ENCODE results near the gene BEX1. TPM values are rescaled to one million over a fixed set of nuclear protein-coding genes. Genes with fewer than 3 reads are reported as not detected.
"Not testable (repeated sequence)": the region's sequence is repeated elsewhere in the genome, so short reads cannot be mapped to it uniquely, and the experiment has no call there.

BEX1 gene
- total RNA-seq (2014; rRNA removed; shearing (Covaris generic)): 22.1 and 35.8 TPM in 2 replicates

- peak; percentile 32 for DNase-seq (ENCODE audit: low spot score)
Measured at GRCh38 chrX:103063918-103064434, at the start of gene BEX1. Gene BEX1 (minus strand): TSS chrX:103064171. CDS start chrX:103063274, 897 bp downstream.

GRCh38 chrX:103109497-103109896 is 45.5 kb upstream of the BEX1 start:
- DNase-seq (ENCODE audit: low spot score): not testable (repeated sequence)

- DNase-seq (ENCODE audit: low spot score): no peak
Measured at GRCh38 chrX:103107836-103108235, 43.9 kb upstream of the BEX1 start.

GRCh38 chrX:103107227-103107737 is 43.3 kb upstream of the BEX1 start:
- DNase-seq (ENCODE audit: low spot score): not testable (repeated sequence)

- DNase-seq (ENCODE audit: low spot score): not testable (repeated sequence)
Measured at GRCh38 chrX:103104370-103104769, 40.4 kb upstream of the BEX1 start.

- DNase-seq (ENCODE audit: low spot score): not testable (repeated sequence)
Measured at GRCh38 chrX:103103866-103104265, 39.9 kb upstream of the BEX1 start.

GRCh38 chrX:103101299-103102042 is 37.5 kb upstream of the BEX1 start:
- peak; percentile 49 for DNase-seq (ENCODE audit: low spot score)

GRCh38 chrX:103100484-103100883 is 36.5 kb upstream of the BEX1 start:
- DNase-seq (ENCODE audit: low spot score): no peak

- peak; percentile 4 for DNase-seq (ENCODE audit: low spot score)
Measured at GRCh38 chrX:103099691-103100090, 35.7 kb upstream of the BEX1 start.

GRCh38 chrX:103098488-103098887 is 34.5 kb upstream of the BEX1 start:
- no peak for DNase-seq (ENCODE audit: low spot score)

GRCh38 chrX:103092942-103093341 is 29.0 kb upstream of the BEX1 start, which contains the start of gene NXF3:
Gene NXF3 (minus strand): TSS chrX:103093143. CDS start chrX:103093023, 120 bp downstream.
- DNase-seq (ENCODE audit: low spot score): no peak

GRCh38 chrX:103081051-103081450 is 17.1 kb upstream of the BEX1 start:
- DNase-seq (ENCODE audit: low spot score): no peak

GRCh38 chrX:103073467-103073866 is 9.5 kb upstream of the BEX1 start:
- peak; percentile 42 for DNase-seq (ENCODE audit: low spot score)

GRCh38 chrX:103066606-103067005 is 2.6 kb upstream of the BEX1 start:
- peak; percentile 1 for DNase-seq (ENCODE audit: low spot score)

- peak; percentile 14 for DNase-seq (ENCODE audit: low spot score)
Measured at GRCh38 chrX:103063191-103063845, 653 bp downstream of the BEX1 start.

- no peak for DNase-seq (ENCODE audit: low spot score)
Measured at GRCh38 chrX:103061486-103061885, 2.5 kb downstream of the BEX1 start.

- no peak for DNase-seq (ENCODE audit: low spot score)
Measured at GRCh38 chrX:103056902-103057301, 7.1 kb downstream of the BEX1 start.

GRCh38 chrX:103052625-103053024 is 11.3 kb downstream of the BEX1 start:
- DNase-seq (ENCODE audit: low spot score): no peak

GRCh38 chrX:103051260-103051789 is 12.6 kb downstream of the BEX1 start:
- no peak for DNase-seq (ENCODE audit: low spot score)

GRCh38 chrX:103033371-103033770 is 30.6 kb downstream of the BEX1 start:
- not testable (repeated sequence) for DNase-seq (ENCODE audit: low spot score)

GRCh38 chrX:103017542-103017941 is 46.4 kb downstream of the BEX1 start:
- no peak for DNase-seq (ENCODE audit: low spot score)

- DNase-seq (ENCODE audit: low spot score): no peak
Measured at GRCh38 chrX:103012945-103013344, 51.0 kb downstream of the BEX1 start.
